ENCODE measurements around the gene HSPA12A.

The HSPA12A gene

DNA sequence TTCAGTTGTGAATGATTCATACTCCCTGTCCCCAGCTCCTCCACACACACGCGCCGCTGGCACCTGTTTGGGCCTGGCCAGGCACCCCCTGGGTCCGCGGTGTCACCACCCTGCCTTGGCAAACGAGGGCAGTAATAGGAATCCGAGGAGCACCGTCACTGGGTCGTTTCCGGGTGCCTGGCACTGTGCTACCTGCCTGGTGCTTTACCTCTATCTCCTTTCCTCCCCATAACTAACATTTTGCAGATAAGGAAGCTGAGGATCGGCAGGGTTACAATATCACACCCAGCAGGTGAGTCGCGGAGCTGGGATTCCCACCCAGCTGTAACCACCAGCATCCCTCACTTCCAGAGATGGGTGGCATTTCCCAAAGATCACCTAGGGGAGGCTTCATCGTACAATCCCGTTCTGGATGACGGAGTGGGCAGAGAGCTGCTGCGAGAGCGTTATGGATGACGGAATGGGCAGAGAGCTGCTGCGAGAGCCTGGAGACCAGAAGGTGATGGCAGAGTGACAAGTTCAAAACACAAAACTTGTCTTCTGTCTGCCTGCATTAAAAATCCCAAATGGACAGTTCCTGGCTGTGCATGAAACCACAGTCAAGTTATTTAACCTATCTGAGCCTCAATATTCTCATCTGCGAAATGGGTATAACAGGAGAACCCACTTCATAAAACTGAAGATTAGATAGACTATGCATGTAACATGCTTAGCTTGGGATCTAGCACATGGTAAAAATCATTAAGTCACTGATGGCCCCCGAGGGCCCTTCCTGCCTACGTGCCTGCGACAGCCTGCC is 1.1 kb upstream of the HSPA12A start:
- Histone ChIP-seq H3K9me3 (ENCODE audit: control insufficient read depth, insufficient read depth, low read length) (no peaks in the 10 kb centered on the region), H3K36me3 (ENCODE audit: insufficient read depth, low read length) (no peaks in the 10 kb centered on the region), H3K9ac (ENCODE audit: low read depth, low read length) (peak overlapping the region; percentile 86; the same call in 1 of the 2 replicates), H3K4me1 (ENCODE audit: insufficient read depth, low read length) (no peaks in the 10 kb centered on the region)

DNA sequence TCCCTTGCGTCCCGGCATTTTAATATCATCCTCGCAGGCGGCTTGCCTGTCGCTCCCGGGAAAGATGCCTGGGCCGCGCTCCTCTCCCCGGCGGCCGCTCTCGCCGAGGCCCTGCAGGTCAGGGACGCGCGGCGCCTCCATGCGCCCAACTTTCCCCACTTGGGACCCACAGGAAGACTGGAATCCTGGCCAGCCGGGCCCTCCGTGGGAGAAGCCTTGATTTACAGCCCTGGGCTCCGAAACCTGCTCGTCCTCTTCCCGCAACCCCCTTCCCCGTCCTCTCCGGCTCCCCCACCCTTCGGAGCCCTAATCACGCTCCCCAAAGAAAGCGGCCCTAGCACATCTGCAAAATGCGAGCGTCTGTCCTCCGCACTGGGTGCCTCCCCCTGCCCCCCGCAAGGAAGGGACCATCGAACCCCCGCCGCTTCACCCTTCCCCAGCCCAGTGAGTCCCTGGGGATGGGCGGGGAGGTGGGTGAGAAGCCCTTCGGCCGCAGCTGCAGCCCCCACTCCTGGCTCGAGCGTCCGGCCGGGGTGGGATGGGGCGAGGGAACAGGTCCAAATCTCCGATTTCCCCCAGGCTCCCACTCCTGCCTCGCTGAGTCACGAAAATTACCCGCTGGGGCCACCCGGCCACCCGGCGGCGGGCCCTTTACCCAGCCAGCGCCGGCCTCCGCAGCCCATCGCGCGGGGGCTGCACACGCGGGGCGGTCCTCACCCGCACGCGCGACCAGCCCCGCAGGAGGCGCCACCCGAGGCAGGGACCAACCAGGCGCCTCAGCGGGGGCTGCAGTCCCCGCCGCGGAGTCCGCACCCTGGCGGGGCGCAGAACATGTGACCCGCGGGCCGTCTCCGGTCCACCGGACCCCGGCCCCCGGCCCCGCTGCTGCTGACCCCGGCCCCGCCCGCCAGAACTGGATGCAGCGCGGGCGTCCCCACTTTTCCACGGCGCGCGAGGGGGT is 695 bp downstream of the HSPA12A start:
- Histone ChIP-seq H3K9ac (ENCODE audit: low read depth, low read length) (peak overlapping the region; percentile 86), H3K4me1 (ENCODE audit: insufficient read depth, low read length) (no peaks in the 10 kb centered on the region), H3K36me3 (ENCODE audit: insufficient read depth, low read length) (no peaks in the 10 kb centered on the region), H3K9me3 (ENCODE audit: control insufficient read depth, insufficient read depth, low read length) (no peaks in the 10 kb centered on the region)

GRCh38 chr10:116740971-116741370 is 1.4 kb downstream of the HSPA12A start:
- Histone ChIP-seq H3K9me3 (ENCODE audit: control insufficient read depth, insufficient read depth, low read length) (no peaks in the 10 kb centered on the region), H3K9ac (ENCODE audit: low read depth, low read length) (peak overlapping the region; percentile 86; the same call in 1 of the 2 replicates), H3K36me3 (ENCODE audit: insufficient read depth, low read length) (no peaks in the 10 kb centered on the region), H3K4me1 (ENCODE audit: insufficient read depth, low read length) (no peaks in the 10 kb centered on the region)

DNA sequence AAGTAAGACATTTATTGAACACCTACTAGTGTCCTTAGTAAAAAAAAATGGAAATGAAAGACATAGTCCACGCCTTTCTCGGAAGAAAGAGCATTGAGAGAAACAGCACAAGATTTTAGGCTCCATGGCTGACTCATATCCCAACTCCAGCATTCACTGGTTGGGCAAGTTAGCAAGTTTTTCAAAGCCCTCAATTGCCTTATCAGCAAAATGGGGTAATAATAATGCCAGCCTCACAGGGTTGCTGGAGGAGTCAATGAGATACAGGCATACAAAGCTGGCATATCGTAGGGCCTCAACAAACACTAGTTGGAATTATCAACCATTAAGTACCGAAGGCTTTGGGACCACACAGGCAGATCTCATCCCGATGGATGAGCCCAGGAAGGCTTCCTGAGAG is 4.0 kb downstream of the HSPA12A start:
- Histone ChIP-seq H3K36me3 (ENCODE audit: insufficient read depth, low read length) (no peaks in the 10 kb centered on the region), H3K9ac (ENCODE audit: low read depth, low read length) (no peak overlapping the region)

DNA sequence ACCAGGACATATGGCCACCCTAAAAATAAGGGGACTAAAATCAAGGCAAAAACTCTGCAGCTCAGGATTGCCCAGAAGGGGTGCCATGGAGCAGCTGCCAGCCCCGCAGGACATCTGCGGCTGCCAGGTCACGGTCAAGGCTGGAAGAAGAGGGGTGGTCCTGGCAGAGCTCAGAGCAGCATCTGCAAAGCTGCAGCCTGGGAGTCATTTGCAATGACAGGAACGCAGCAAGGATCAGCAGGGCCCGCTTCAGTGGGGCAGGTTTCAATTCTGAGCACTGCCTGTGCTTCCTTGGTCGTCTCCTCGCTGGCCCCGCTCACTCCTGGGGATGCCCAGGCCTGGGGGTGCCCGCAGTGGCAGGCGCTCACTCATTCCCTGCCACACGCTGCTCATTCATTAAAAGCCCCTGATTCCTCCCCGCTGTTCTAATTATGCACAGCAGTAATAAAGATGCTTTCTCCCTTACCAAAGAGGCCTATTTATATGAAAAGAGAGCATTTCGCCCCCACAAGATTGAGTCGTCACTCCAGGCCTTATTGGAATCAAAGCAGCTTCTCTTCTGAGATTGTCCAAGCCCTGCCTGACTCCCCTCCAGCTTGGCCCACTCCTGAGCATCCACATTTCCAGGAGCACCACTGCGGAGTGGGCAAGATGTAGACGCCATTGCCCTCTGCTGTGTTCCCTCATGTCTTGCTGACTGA is 4.6 kb downstream of the HSPA12A start:
- Histone ChIP-seq H3K9me3 (ENCODE audit: control insufficient read depth, insufficient read depth, low read length) (no peaks in the 10 kb centered on the region), H3K9ac (ENCODE audit: low read depth, low read length) (no peak overlapping the region), H3K36me3 (ENCODE audit: insufficient read depth, low read length) (no peaks in the 10 kb centered on the region), H3K4me1 (ENCODE audit: insufficient read depth, low read length) (0 out of 2 replicates have a peak, but pooled peaks cover under 1% of the 10 kb centered on the region)

More for the DNA sequence above, 4.0 kb downstream of the HSPA12A start:
- no peaks in the 10 kb centered on the region for H3K9me3 ChIP-seq (ENCODE audit: control insufficient read depth, insufficient read depth, low read length)
- H3K4me1 ChIP-seq (ENCODE audit: insufficient read depth, low read length), result no peaks in the 10 kb centered on the region

GRCh38 chr10:116733566-116733965 is 8.8 kb downstream of the HSPA12A start:
- H3K9me3 ChIP-seq (ENCODE audit: control insufficient read depth, insufficient read depth, low read length), result no peaks in the 10 kb centered on the region
- no peak overlapping the region for H3K9ac ChIP-seq (ENCODE audit: low read depth, low read length)
- H3K4me1 ChIP-seq (ENCODE audit: insufficient read depth, low read length), result 0 out of 2 replicates have a peak, but pooled peaks cover 6% of the 10 kb centered on the region
- H3K36me3 ChIP-seq (ENCODE audit: insufficient read depth, low read length), result no peaks in the 10 kb centered on the region

DNA sequence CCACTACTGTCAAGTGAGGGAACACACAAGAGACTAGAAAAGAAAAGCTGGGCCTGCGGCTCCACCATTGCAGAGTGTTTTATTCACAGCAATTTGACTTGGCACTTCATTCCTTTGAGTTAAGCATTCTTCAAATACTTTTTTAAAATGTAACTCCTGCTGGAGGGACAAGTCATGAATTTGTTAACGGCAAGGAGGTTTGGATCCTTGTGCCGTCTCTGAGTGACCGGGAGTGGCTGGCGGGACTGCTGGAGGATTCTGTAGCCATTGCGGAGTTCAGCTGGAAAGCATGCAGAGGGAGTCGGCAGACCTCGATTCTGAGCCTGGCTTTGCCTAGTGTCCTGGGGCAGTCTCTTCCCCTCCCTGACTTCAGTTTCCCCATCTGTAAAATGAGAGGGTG is 9.8 kb downstream of the HSPA12A start:
- 0 out of 2 replicates have a peak, but pooled peaks cover 6% of the 10 kb centered on the region for H3K4me1 ChIP-seq (ENCODE audit: insufficient read depth, low read length)
- H3K36me3 ChIP-seq (ENCODE audit: insufficient read depth, low read length), result no peaks in the 10 kb centered on the region
- H3K9ac ChIP-seq (ENCODE audit: low read depth, low read length), result no peak overlapping the region
- no peaks in the 10 kb centered on the region for H3K9me3 ChIP-seq (ENCODE audit: control insufficient read depth, insufficient read depth, low read length)

DNA sequence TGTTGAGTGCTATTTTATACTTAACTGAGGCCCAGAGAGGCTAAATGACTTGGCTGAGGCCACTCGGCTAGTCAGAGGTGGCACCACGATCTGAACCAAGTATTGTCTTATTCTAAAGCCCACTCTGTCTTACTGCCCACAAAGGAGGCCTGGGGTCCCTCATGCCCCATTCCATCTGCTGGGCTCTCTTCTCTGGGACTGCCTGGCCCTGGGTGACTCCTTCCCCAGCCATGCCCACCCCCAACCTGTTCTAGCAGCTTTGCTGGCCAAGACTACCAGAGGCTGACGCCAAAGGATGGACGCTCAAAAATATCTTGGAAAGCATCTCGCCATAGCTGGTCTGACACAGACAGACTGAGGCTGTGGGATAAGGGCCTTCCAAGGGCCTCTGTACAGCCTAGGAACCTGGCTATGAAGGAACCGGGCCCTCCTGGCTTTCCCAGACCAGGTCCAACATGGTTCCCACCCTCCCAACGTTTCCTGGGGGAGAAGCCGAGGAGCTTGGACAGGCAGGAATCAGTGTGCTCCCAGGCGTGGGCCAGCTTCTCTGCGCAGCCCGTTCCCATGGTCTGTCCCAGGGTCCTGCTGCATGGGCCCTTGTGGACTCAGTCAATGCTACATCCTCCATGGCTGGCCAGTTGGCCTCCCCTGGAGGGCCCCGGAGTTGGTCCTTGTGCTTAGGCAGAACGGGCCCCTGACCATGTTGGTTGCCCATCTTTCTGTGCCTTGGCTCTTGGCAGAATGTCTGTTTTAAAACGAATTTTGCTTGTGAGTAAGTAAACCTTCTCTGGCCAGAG is 11.7 kb downstream of the HSPA12A start:
- Histone ChIP-seq H3K9me3 (ENCODE audit: control insufficient read depth, insufficient read depth, low read length) (no peaks in the 10 kb centered on the region), H3K4me1 (ENCODE audit: insufficient read depth, low read length) (0 out of 2 replicates have a peak, but pooled peaks cover 6% of the 10 kb centered on the region), H3K36me3 (ENCODE audit: insufficient read depth, low read length) (no peaks in the 10 kb centered on the region), H3K9ac (ENCODE audit: low read depth, low read length) (no peak overlapping the region)

DNA sequence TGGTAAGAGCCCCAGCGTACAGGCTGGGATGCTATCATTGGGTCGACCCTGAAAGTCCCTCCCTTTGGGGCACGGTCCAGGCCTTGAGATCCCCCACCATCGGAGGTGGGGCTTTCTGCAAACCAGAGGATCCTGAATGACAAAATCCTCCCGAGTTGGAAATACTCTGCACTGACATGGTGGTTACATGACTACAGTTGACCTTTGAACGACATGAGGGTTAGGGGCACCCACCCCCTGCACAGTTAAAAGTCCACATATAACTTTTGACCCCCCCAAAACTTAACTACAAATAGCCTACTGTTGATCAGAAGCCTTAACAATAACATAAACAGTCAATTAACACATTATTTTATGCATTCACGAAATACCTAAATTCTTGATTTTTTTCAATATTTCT is 13.1 kb downstream of the HSPA12A start:
- H3K36me3 ChIP-seq (ENCODE audit: insufficient read depth, low read length), result no peaks in the 10 kb centered on the region
- H3K9ac ChIP-seq (ENCODE audit: low read depth, low read length), result no peak overlapping the region
- H3K4me1 ChIP-seq (ENCODE audit: insufficient read depth, low read length), result 0 out of 2 replicates have a peak, but pooled peaks cover 6% of the 10 kb centered on the region
- no peaks in the 10 kb centered on the region for H3K9me3 ChIP-seq (ENCODE audit: control insufficient read depth, insufficient read depth, low read length)

DNA sequence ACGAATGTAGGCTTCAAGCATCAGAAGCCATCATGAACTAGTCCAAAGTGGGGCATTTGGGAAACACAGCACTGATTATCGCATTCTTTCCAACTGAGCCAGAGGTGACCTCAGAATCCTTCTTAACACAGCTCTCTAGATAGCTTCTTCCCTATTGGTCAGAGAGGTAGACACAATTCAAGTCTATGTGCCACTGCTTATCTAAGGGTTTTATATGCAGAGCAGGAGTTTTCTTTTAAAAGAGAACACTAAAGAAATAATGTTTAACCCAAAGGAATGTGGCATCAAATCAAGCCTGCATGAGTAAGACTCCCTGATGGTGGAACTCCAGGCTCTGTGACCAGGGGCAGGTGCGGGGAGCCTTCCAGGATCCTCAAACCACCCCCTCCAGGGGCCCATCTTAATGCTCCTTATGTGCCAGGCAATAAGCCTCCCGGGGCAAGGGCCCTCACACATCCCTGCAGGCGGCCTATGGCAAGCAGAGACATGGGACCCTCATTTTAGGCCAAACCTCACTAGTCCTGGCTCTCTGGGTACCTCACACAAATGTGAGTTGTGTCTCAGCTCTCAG is 13.8 kb downstream of the HSPA12A start:
- no peaks in the 10 kb centered on the region for H3K9me3 ChIP-seq (ENCODE audit: control insufficient read depth, insufficient read depth, low read length)
- H3K9ac ChIP-seq (ENCODE audit: low read depth, low read length), result no peak overlapping the region
- H3K4me1 ChIP-seq (ENCODE audit: insufficient read depth, low read length), result 0 out of 2 replicates have a peak, but pooled peaks cover 6% of the 10 kb centered on the region
- H3K36me3 ChIP-seq (ENCODE audit: insufficient read depth, low read length), result no peaks in the 10 kb centered on the region

DNA sequence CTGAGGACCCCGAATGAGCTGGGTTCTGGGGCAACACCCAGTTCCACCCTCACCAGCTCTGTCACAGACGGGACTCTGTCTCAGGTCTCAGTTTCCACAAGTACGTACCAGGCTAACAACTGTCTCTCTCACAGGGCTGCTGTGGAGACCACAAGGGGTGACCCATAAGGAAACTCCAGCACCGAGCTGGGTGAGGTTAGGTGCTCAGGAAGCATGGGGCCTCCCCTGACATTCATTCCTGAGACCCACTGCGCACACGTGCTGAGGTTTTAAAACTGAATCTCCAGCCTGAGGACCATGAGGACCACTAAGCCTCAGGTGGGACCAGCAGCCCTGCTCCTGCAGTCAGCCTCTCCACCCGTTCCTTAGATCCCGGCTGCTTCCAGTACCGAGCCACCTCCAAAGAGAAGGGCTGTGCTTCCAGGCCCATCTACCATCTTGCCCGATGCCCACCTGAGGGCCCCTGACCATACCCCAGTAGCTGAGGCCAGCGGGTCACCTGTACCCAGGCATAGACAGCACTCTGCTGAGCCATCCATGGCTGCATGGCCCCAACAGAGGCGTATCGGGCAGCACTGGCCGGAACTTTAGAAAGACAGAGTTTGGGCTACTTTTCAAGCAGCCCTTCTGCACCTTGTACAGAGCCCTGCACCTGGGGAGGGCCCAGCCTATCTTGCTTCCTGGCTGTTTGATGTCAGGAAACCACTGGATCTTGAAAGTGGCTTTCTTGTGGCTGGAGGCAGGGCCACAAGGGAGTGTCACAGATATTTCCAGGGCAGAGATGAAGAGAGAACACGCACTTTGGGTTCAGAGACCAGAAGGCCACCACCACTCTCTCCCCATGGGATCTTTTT is 18.7 kb downstream of the HSPA12A start:
- H3K9ac ChIP-seq (ENCODE audit: low read depth, low read length), result no peak overlapping the region
- no peaks in the 10 kb centered on the region for H3K36me3 ChIP-seq (ENCODE audit: insufficient read depth, low read length)
- peaks cover 6% of the 10 kb centered on the region; the same call in 1 of the 2 replicates for H3K4me1 ChIP-seq (ENCODE audit: insufficient read depth, low read length)
- H3K9me3 ChIP-seq (ENCODE audit: control insufficient read depth, insufficient read depth, low read length), result no peaks in the 10 kb centered on the region

- H3K9ac ChIP-seq (ENCODE audit: low read depth, low read length), result no peak overlapping the region
- no peaks in the 10 kb centered on the region for H3K36me3 ChIP-seq (ENCODE audit: insufficient read depth, low read length)
- peaks cover 6% of the 10 kb centered on the region; the same call in 1 of the 2 replicates for H3K4me1 ChIP-seq (ENCODE audit: insufficient read depth, low read length)
- no peaks in the 10 kb centered on the region for H3K9me3 ChIP-seq (ENCODE audit: control insufficient read depth, insufficient read depth, low read length)
Observed at GRCh38 chr10:116722736-116723427, 19.5 kb downstream of the HSPA12A start.

All from ES-I3 (cell line).